Renal cortex interstitium (tissue), 11 donors: ENCODE measurements around the gene HBS1L. TPM values are rescaled to one million over a fixed set of nuclear protein-coding genes. Genes with fewer than 3 reads are reported as not detected.
"Not testable (repeated sequence)": the region's sequence is repeated elsewhere in the genome, so short reads cannot be mapped to it uniquely, and the experiment has no call there.

Experiments
- DNase-seq, 11 donors: peaks; one replicate each; pipeline ENCODE4 v3.0.0-alpha.2; 2013; ENCODE audit warnings: low read depth in 9 of 11, low spot score in 4 of 11; ENCODE audit errors: extremely low read depth in 1 of 11
- polyA plus RNA-seq, 3 donors: library from polyadenylated mRNA; unstranded; fragments of 120-200 nt; gene quantifications; one replicate each; pipeline ENCODE4 v1.2.1, GENCODE V29; 2013; ENCODE audit not compliant: insufficient read length in 3 of 3

Gene HBS1L
- polyA plus RNA-seq, 3 donors, result 75.5 to 78.1 (median 77.0) TPM

GRCh38 chr6:135086414-135086764 lies 31.8 kb upstream of the HBS1L start:
- DNase-seq, result no peak

- no peak for DNase-seq
Measured at GRCh38 chr6:135085700-135086413, 31.2 kb upstream of the HBS1L start.

- DNase-seq, result no peak
Measured at GRCh38 chr6:135084916-135085269, 30.3 kb upstream of the HBS1L start.

- DNase-seq, result no peak
Measured at GRCh38 chr6:135084001-135084915, 29.6 kb upstream of the HBS1L start.

GRCh38 chr6:135081966-135082365 lies 27.3 kb upstream of the HBS1L start:
- no peak for DNase-seq

- no peak for DNase-seq
Measured at GRCh38 chr6:135075018-135075417, 20.4 kb upstream of the HBS1L start.

GRCh38 chr6:135073756-135074393 lies 19.3 kb upstream of the HBS1L start:
- DNase-seq, result no peak

- no peak for DNase-seq
Measured at GRCh38 chr6:135073217-135073616, 18.6 kb upstream of the HBS1L start.

- DNase-seq, result no peak
Measured at GRCh38 chr6:135072753-135073152, 18.1 kb upstream of the HBS1L start.

- no peak for DNase-seq
Measured at GRCh38 chr6:135071541-135071940, 16.9 kb upstream of the HBS1L start.

- no peak for DNase-seq
Measured at GRCh38 chr6:135067911-135068310, 13.3 kb upstream of the HBS1L start.

- DNase-seq, result no peak
Measured at GRCh38 chr6:135066806-135067205, 12.2 kb upstream of the HBS1L start.

- DNase-seq, result no peak
Measured at GRCh38 chr6:135066397-135066796, 11.8 kb upstream of the HBS1L start.

- no peak for DNase-seq
Measured at GRCh38 chr6:135064586-135064985, 10.0 kb upstream of the HBS1L start.

- DNase-seq, result no peak
Measured at GRCh38 chr6:135063926-135064325, 9.3 kb upstream of the HBS1L start.

- DNase-seq, result no peak
Measured at GRCh38 chr6:135062735-135063134, 8.1 kb upstream of the HBS1L start.

GRCh38 chr6:135060076-135060475 lies 5.5 kb upstream of the HBS1L start:
- no peak for DNase-seq

GRCh38 chr6:135058299-135058698 lies 3.7 kb upstream of the HBS1L start:
- not testable (repeated sequence) for DNase-seq

GRCh38 chr6:135056632-135057031 lies 2.0 kb upstream of the HBS1L start:
- DNase-seq, result no peak

GRCh38 chr6:135054226-135054568 lies 425 bp downstream of the HBS1L start:
- peak in 2 of 11 donors; percentile 4 to 5 for DNase-seq
